Ishikawa (cell line): ENCODE data around the gene NPC1.

Experiments used
- CEBPB ChIP-seq: IDR thresholded peaks from 2 replicates; pipeline ENCODE4 v1.6.1; 2012
- CREB1 ChIP-seq: IDR thresholded peaks from 2 replicates; pipeline ENCODE4 v1.6.1; 2012; ENCODE audit warnings: low read depth
- EGR1 ChIP-seq: IDR thresholded peaks from 2 replicates; pipeline ENCODE4 v1.6.1; 2012
- EP300 ChIP-seq: IDR thresholded peaks from 2 replicates; pipeline ENCODE4 v1.6.1; 2012; ENCODE audit warnings: borderline replicate concordance
- FOXM1 ChIP-seq: IDR thresholded peaks from 2 replicates; pipeline ENCODE4 v1.6.1; 2012; ENCODE audit warnings: low read depth, borderline replicate concordance
- MAX ChIP-seq: IDR thresholded peaks from 2 replicates; pipeline ENCODE4 v1.6.1; 2012
- NFIC ChIP-seq: IDR thresholded peaks from 2 replicates; pipeline ENCODE4 v1.6.1; 2012
- RAD21 ChIP-seq: IDR thresholded peaks from 2 replicates; pipeline ENCODE4 v1.6.1; 2012; ENCODE audit warnings: low read depth
- REST ChIP-seq: IDR thresholded peaks from 2 replicates; pipeline ENCODE4 v1.6.1; 2012; ENCODE audit warnings: low read depth, mild to moderate bottlenecking
- TAF1 ChIP-seq: IDR thresholded peaks from 2 replicates; pipeline ENCODE4 v1.6.1; 2012; ENCODE audit warnings: low read depth, mild to moderate bottlenecking
- TCF12 ChIP-seq: IDR thresholded peaks from 2 replicates; pipeline ENCODE4 v1.6.1; 2012; ENCODE audit warnings: low read depth
- TEAD4 ChIP-seq: IDR thresholded peaks from 2 replicates; pipeline ENCODE4 v1.6.1; 2012
- USF1 ChIP-seq: IDR thresholded peaks from 2 replicates; pipeline ENCODE4 v1.6.1; 2012
- YY1 ChIP-seq: IDR thresholded peaks from 2 replicates; pipeline ENCODE4 v1.6.1; 2012; ENCODE audit warnings: low read depth
- ZBTB7A ChIP-seq: IDR thresholded peaks from 2 replicates; pipeline ENCODE4 v1.6.1; 2012; ENCODE audit warnings: low read depth

Gene NPC1

GRCh38 chr18:23547846-23548245, 38.5 kb downstream of the NPC1 start:
- no peak for TF ChIP-seq USF1

- TF ChIP-seq EGR1: no peak
- TF ChIP-seq YY1: no peak
- TF ChIP-seq MAX: no peak
- TF ChIP-seq RAD21: no peak
- no peak for TF ChIP-seq CREB1
- no peak for TF ChIP-seq TCF12
- TF ChIP-seq ZBTB7A: no peak
- TF ChIP-seq EP300: no peak
- TF ChIP-seq FOXM1: no peak
- no peak for TF ChIP-seq NFIC
- TF ChIP-seq REST: no peak
- TF ChIP-seq TAF1: no peak
- TF ChIP-seq USF1: no peak
- TF ChIP-seq CEBPB: no peak
- TF ChIP-seq TEAD4: no peak
Observed at GRCh38 chr18:23547306-23547705, 39.0 kb downstream of the NPC1 start.

GRCh38 chr18:23545247-23545789, 41.0 kb downstream of the NPC1 start:
- no peak for TF ChIP-seq CREB1
- TF ChIP-seq TCF12: no peak
- TF ChIP-seq USF1: no peak
- TF ChIP-seq RAD21: no peak

GRCh38 chr18:23542461-23542860, 43.8 kb downstream of the NPC1 start:
- TF ChIP-seq EP300 (no peak), EGR1 (no peak)

GRCh38 chr18:23541349-23542093, 44.8 kb downstream of the NPC1 start:
- no peak for TF ChIP-seq NFIC
- TF ChIP-seq FOXM1: no peak

- TF ChIP-seq USF1: no peak
- no peak for TF ChIP-seq EP300
- no peak for TF ChIP-seq TEAD4
- TF ChIP-seq ZBTB7A: no peak
- no peak for TF ChIP-seq YY1
- no peak for TF ChIP-seq CEBPB
- no peak for TF ChIP-seq MAX
- TF ChIP-seq FOXM1: no peak
- TF ChIP-seq NFIC: no peak
- no peak for TF ChIP-seq RAD21
- no peak for TF ChIP-seq TAF1
- no peak for TF ChIP-seq EGR1
- no peak for TF ChIP-seq REST
- TF ChIP-seq TCF12: no peak
- no peak for TF ChIP-seq CREB1
Observed at GRCh38 chr18:23540867-23541266, 45.4 kb downstream of the NPC1 start.
